ENCODE data around the gene ATP6V1G2. TPM values are rescaled to one million over a fixed set of nuclear protein-coding genes. Genes with fewer than 3 reads are reported as not detected.

Gene ATP6V1G2
- polyA plus RNA-seq, 1 donor (not counting 4 experiments of a cell fraction or from before 2014, with no cell fraction given): 1.3 TPM

- H3K36me3 ChIP-seq (ENCODE audit: control insufficient read depth in 2 of 2, extremely low read depth in 1 of 2, insufficient read depth in 2 of 2, low read length in 2 of 2): no peaks in the 10 kb centered on the region
- no peak within 1 kb of the TSS for H3K4me2 ChIP-seq (ENCODE audit: control insufficient read depth, extremely low read depth, insufficient read depth, low read depth, low read length)
- H4K20me1 ChIP-seq (ENCODE audit: control insufficient read depth, extremely low read depth, insufficient read depth, low read length): no peaks in the 10 kb centered on the region
- no peak within 1 kb of the TSS for H3K27ac ChIP-seq (ENCODE audit: control insufficient read depth, insufficient read depth, low read length)
- no peak for FAIRE-seq
- DNase-seq (ENCODE audit: low read depth, low spot score): no peak
- H3K9me3 ChIP-seq (ENCODE audit: control insufficient read depth, low read depth, low read length): no peaks in the 10 kb centered on the region
- peaks cover 8% of the 10 kb centered on the region for H3K4me1 ChIP-seq (ENCODE audit: control insufficient read depth, extremely low read depth, insufficient read depth, low read length)
- no peak within 1 kb of the TSS for H2AFZ ChIP-seq (ENCODE audit: control insufficient read depth, low read length)
- no peaks in the 10 kb centered on the region for H3K79me2 ChIP-seq (ENCODE audit: control insufficient read depth, insufficient read depth, low read length)
- TF ChIP-seq EZH2 (IDR thresholded peaks at IDR 0.05; ENCODE audit: low read length): no peak
- TF ChIP-seq, protein P1, sequence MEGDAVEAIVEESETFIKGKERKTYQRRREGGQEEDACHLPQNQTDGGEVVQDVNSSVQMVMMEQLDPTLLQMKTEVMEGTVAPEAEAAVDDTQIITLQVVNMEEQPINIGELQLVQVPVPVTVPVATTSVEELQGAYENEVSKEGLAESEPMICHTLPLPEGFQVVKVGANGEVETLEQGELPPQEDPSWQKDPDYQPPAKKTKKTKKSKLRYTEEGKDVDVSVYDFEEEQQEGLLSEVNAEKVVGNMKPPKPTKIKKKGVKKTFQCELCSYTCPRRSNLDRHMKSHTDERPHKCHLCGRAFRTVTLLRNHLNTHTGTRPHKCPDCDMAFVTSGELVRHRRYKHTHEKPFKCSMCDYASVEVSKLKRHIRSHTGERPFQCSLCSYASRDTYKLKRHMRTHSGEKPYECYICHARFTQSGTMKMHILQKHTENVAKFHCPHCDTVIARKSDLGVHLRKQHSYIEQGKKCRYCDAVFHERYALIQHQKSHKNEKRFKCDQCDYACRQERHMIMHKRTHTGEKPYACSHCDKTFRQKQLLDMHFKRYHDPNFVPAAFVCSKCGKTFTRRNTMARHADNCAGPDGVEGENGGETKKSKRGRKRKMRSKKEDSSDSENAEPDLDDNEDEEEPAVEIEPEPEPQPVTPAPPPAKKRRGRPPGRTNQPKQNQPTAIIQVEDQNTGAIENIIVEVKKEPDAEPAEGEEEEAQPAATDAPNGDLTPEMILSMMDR (optimal IDR thresholded peaks at IDR 0.05 in 1 of 3, IDR thresholded peaks at IDR 0.05 in 1 of 3, conservative IDR thresholded peaks at IDR 0.05 in 1 of 3; ENCODE audit: extremely low read depth in 1 of 3, insufficient read depth in 2 of 3, low read length in 3 of 3): no peak
- no peak within 1 kb of the TSS for H3K4me3 ChIP-seq (ENCODE audit: control insufficient read depth in 2 of 3, extremely low read depth in 1 of 3, insufficient read depth in 2 of 3, low read depth in 1 of 3, low read length in 3 of 3)
- dilution Hi-C loops (cut with MboI; ENCODE audit: extremely low pct_ligation_motif_present, low sequenced_read_pairs): no loop called here
- H3K9ac ChIP-seq (ENCODE audit: control insufficient read depth, extremely low read depth, insufficient read depth, low read length): no peak within 1 kb of the TSS
- no peaks in the 10 kb centered on the region for H3K9me1 ChIP-seq (ENCODE audit: control insufficient read depth, extremely low read depth, insufficient read depth, low read length)
- H3K27me3 ChIP-seq (ENCODE audit: control insufficient read depth, extremely low read depth, insufficient read depth, low read length): no peaks in the 10 kb centered on the region
Observed at GRCh38 chr6:31572041-31572911, 25.9 kb upstream of the ATP6V1G2 start, which contains the start of gene LTA. Gene LTA (plus strand): TSS chr6:31572289. CDS start chr6:31572743, 454 bp downstream.

DNA sequence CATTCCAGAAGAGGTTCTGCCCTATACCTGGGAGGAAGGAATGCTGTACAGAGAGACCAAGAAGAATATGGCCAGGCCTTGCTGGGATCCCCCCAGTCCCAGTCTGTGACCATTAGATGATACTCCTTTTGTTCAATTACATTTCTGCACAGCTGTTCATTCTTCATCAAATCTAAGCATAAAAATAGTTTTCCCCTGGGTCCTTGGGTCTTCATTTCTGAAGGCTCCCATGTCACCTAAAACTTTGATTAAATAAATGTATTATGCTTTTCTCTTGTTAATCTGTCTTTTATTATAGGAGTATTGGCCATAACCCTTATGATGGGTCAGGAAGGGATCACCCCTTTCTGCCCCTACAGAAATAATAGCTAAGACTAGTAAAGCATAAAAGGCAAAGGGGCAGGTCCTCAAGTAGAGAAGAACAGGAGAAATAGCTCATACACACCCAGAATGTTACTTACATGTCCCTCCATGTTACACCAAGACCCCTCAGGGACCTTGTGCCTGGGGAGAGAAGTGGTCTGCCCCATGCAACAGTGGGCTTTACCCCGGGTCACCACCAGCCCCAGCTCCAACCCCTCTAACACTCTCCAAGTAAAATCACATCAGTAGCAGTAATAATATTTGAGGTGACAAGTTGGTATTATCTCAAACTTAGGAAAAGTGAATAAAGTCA, 23.6 kb upstream of the ATP6V1G2 start:
- no peak for TF ChIP-seq EZH2 (IDR thresholded peaks at IDR 0.05; ENCODE audit: low read length)
- TF ChIP-seq, protein P1 (optimal IDR thresholded peaks at IDR 0.05 in 1 of 3, IDR thresholded peaks at IDR 0.05 in 1 of 3, conservative IDR thresholded peaks at IDR 0.05 in 1 of 3; ENCODE audit: extremely low read depth in 1 of 3, insufficient read depth in 2 of 3, low read length in 3 of 3): no peak
- dilution Hi-C loops (cut with MboI; ENCODE audit: extremely low pct_ligation_motif_present, low sequenced_read_pairs): no loop called here
- Histone ChIP-seq H3K36me3 (ENCODE audit: control insufficient read depth in 2 of 2, extremely low read depth in 1 of 2, insufficient read depth in 2 of 2, low read length in 2 of 2) (no peaks in the 10 kb centered on the region), H3K27me3 (ENCODE audit: control insufficient read depth, extremely low read depth, insufficient read depth, low read length) (no peaks in the 10 kb centered on the region), H3K27ac (ENCODE audit: control insufficient read depth, insufficient read depth, low read length) (no peak overlapping the region), H3K9me1 (ENCODE audit: control insufficient read depth, extremely low read depth, insufficient read depth, low read length) (no peaks in the 10 kb centered on the region), H3K9ac (ENCODE audit: control insufficient read depth, extremely low read depth, insufficient read depth, low read length) (no peak overlapping the region), H3K79me2 (ENCODE audit: control insufficient read depth, insufficient read depth, low read length) (no peaks in the 10 kb centered on the region), H3K4me1 (ENCODE audit: control insufficient read depth, extremely low read depth, insufficient read depth, low read length) (peaks cover under 1% of the 10 kb centered on the region), H4K20me1 (ENCODE audit: control insufficient read depth, extremely low read depth, insufficient read depth, low read length) (no peaks in the 10 kb centered on the region), H3K9me3 (ENCODE audit: control insufficient read depth, low read depth, low read length) (no peaks in the 10 kb centered on the region), H3K4me3 (ENCODE audit: control insufficient read depth in 2 of 3, extremely low read depth in 1 of 3, insufficient read depth in 2 of 3, low read depth in 1 of 3, low read length in 3 of 3) (no peak overlapping the region), H3K4me2 (ENCODE audit: control insufficient read depth, extremely low read depth, insufficient read depth, low read depth, low read length) (no peak overlapping the region), H2AFZ (ENCODE audit: control insufficient read depth, low read length) (no peak overlapping the region)
- no peak for DNase-seq (ENCODE audit: low read depth, low spot score)
- FAIRE-seq: no peak
